ENCODE measurements around the gene CERS6.
"Not testable (repeated sequence)": the region's sequence is repeated elsewhere in the genome, so short reads cannot be mapped to it uniquely, and the experiment has no call there.

CERS6 gene

DNA sequence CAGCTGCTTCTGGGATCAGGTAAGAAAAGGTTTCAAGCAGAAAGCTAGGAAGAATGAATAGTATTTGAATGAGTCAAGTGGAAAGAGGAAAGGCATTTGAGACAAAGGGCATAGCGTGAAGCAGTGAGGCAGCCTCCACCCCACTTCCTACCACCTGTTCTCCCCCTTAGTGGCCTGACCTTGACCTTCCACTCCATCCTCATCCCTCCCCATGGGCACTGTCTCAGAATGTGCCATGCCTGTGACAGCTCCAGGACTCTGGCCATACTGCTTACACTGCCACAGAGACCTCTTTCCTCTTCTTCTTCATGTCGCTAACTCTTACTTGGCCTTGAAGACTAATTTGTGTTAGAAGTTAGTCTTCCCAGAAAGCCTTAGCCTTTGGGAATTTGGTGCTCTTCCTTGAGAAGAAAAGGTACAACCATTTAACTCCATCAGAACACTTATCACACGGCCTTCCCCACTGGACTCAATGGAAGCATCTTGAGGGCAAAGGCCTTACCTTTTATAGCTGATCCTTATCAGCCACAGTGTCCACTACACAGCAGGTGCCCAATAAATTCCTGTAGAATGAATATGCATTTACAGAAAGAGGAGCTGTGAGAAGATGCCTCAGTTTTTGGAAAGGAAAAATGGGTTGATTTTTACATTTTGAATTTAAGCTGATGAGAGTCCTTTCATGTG is 331.2 kb downstream of the CERS6 start:
- no peak for DNase-seq

DNA sequence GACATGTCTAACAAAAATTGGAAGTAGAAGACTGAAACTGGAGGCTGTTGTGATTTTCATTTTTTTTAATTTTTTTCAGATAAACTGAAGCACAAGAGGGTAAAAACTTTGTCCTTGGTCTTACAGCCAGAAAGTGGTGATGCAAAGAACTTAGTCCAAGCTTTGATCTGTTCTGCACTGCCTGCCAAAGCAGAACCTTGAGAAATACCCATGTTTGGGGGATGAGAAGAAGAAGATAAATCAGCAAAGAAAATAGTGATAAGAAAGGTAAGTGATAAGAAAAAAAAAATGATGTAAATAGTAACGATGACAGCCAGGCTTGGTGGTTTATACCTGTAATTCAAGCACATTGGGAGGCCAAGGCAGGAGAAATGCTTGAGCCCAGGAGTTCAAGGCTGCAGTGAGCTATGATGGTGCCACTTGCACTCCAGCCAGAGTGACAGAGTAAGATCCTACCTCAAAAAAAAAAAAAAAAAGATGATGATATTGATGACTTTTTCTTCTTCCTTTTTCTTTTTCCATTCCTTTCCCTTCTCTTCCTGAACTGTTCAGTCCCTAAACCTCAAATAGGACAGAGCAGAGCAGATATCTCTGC is 331.8 kb downstream of the CERS6 start:
- no peak for DNase-seq

DNA sequence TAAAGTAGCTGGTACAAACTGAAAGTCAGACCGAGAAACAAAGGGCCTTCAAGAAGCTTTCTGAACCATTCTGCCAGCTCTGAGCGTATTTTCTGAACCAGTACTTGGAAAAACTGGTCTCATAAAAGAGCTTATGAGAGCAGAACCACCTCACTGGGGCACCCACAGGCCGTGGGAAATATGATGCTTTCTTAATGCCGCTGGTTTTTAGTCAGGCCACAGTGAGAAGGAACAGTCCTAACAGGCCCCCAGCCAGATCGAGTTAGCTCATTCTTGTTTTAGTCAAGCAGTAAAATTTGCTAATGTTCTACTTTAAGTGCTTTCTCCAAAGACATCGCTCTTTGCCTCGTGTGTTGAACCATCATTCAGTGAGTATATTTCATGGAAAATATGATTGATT is 333.7 kb downstream of the CERS6 start:
- DNase-seq, result no peak

DNA sequence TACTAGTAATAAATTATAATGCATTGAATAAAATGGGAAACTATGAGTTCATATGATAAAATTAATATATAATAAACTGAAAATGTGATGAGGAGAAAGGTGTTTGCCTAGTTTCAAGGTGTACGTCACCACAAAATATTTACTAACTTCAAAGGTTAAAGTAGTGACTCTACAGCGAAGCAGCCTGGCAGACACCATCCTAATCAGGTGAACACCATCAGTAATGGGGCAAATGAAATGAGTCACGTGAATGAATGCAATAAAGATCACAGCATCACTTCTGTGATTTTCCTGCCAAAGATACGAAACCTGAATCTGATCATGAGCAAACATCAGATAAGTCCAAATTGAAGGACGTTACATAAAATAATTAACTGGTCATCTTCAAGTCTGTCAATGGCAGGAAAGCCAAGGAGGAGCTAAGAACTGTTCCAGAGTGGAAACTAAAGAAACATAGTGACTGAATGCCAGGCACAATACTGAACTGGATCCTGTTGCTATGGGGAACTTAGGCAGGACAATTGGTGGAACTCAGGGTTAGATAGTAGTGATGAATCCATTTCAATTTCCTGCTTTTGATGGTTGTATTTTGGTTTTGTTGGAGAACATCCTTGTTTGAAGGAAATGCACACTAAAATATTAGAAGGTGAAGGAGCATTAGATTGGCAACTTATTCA is 334.3 kb downstream of the CERS6 start:
- no peak for DNase-seq

GRCh38 chr2:168791140-168791539 is 335.1 kb downstream of the CERS6 start:
- not testable (repeated sequence) for DNase-seq

GRCh38 chr2:168793596-168793995 is 337.5 kb downstream of the CERS6 start:
- no peak for DNase-seq

- no peak for DNase-seq
These were observed 338.9 kb downstream of the CERS6 start for GRCh38 chr2:168794968-168795367.

DNA sequence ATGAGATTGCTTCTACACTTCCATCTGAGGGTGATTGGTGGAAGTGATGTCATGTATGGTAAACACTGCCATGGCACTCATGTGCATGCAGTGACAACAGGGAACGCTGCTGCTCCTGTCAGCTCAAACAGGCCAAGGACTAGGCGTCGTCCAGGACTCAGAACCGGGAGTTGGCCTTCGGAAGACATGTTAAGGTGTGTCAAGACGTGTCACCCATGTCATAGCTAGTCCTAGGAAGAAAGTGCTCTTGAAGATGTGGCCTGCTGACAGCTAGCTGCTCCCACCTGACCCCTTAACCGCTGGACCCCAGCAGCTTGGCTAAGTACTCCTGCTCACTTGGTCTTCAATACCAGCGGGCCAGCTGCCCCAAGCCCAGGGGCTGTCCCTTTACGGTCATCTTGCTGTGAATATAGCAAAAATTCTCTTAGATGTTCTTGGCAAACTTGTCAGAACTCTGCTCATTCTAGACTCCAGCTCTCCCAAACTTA is 340.1 kb downstream of the CERS6 start:
- DNase-seq, result no peak

DNA sequence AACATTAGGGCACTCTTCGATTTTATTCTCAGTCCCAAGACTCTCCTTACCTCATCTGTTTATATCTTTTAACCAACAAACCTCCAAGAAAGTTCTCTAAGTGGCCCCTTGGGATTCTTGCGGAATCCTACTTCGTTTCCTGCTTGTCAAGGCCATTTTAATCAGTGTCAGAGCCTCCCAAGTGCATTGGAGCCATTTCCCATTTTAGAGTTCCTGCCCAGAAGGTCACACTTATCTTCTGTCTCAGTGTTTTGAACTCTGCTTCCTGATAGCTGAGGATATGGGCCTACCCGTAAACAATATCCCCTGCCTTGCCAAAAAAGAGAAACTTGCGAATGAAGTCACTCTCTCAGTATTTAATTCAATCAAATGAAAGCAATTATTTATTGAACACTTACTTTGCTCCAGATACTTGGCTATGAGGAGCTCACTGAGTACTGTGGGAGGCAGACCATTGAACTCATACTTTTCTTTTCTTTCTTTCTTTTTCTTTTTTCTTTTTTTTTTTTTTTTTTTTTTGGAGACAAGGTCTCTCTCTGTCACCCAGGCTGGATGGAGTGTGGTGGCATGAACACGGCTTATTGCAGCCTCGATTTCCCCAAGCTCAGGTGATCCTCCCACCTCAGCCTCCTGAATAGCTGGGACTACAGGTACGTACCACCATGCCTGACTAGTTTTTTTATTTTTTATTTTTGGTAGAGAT is 340.7 kb downstream of the CERS6 start:
- no peak for DNase-seq

DNA sequence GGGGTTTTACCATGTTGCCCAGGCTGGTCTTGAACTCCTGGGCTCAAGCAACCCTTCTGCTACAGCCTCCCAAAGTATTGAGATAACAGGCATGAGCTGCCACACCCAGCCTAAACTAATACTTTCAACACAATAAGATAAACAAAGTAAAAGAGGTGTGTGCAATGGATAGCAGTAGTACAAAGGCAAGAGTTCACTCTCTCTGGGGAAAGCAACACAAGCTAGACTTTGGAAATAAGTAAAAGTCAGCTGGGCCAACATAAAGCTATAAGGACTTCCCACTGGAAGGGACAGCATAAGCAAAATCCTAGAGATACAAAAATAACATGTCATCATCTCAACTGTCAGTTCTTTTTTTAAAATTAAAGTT is 341.2 kb downstream of the CERS6 start:
- no peak for DNase-seq

GRCh38 chr2:168798076-168798887 is 342.2 kb downstream of the CERS6 start:
- no peak for DNase-seq

DNA sequence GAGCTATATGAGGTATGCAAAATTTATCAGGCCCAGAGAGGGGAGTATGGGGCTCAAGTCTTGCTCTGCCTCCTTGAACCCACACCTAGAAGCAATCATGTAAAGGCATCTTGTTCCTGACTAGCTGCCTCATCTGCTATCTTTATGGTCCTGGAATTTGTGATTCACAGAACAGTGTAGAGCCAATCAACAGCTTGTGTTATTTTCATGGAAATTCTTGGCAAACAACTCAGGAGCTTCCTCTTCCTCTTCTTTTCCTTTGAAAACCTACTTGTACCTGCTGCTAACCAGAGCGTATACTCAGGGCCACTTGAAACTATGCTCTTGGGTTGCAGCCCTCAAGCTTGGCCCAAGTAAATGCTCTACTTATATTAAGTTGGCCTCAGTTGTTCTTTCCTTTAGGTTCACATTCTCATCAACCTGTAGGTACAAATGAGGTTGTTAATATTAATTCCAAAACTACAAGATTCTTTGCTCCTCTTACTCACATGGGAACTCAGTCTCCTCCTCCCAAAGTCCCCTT is 342.9 kb downstream of the CERS6 start:
- DNase-seq, result no peak

- DNase-seq, result no peak
These were observed 345.4 kb downstream of the CERS6 start for GRCh38 chr2:168801471-168801870.

DNA sequence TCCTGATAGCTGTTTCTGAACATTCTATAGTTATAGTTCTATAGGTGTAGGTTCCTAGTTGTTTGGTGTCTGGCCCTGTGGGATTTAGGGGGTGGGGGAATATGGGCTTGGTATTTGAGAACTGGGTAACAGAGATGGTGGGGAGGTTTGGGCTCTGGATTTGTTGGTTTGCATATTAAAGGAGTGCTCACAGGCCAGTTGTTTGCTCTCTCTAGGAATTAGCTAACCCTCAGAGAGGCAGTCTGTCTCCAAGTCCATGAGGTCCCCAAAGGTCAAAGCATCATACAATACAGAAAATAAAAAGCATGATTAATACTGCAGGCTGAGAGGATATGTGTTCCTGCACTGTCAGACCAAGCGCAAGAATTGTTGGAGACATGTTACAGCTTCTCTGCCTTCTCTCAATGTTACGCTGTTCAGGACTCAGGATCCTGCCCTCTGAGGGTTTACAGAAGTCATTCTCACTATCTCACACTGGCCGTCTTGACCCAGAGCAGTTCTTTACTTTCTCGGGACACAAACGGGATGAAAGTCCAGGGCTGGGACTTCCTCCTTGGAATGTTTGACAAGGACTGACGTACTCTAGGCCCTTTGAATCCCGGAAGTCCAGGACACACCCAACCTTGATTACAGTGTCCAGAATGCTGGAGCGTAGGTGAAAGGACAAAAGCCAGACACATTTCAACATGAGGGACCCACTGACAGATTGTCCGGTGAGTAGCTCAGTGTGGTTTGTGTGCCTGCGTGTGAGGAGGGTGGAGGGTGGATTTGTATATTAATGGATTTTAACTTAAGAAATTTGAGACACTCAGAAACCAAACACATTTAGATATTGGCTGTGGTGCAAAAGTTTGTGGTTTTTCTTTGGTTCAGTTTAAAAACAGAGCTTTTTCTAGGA is 346.1 kb downstream of the CERS6 start, which contains the start of gene NOSTRIN:
Gene NOSTRIN (plus strand): TSS at position 677 of the 898 bp plus-strand sequence. CDS start 10 bp downstream, at position 687.
- no peak for DNase-seq

DNA sequence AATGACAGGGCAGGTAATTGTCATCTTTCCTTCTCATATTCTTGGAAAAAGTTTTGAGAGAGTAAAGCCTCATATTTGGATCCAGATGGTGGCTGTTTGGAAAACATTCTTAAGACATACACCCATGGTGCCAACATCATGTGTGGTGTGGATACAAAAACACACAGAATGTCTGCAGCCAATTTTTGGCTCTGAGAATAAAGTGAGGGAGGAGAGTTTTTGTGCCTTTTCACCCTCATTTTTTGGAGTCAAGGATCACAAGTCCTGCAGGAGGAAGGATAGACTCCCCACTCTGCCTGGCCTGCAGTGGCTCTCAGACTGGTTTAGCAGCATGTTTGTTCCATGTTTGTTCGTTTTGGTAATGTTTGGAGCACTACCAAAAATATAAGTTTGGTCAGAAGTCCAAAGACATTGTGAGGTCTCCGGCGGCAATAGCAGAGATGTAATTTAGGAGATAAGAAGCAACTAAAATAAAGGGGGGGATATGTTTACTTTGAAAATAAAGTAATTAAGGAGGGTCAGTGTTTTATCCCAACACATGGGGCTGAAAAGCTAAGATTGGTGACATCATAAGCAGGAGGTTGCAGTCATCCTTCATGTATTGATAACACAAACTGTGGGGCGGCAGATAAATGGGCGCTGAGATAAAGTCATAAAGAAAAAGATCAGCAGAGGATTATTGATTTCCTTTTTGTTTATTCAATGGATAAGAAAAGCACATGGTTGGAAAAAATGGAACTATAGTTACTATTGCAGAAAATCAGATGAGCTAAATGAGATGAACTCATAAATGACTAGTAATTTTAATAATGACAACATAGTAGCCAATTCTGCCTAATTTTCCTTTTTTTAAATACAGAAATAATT is 347.0 kb downstream of the CERS6 start:
- DNase-seq, result no peak

DNA sequence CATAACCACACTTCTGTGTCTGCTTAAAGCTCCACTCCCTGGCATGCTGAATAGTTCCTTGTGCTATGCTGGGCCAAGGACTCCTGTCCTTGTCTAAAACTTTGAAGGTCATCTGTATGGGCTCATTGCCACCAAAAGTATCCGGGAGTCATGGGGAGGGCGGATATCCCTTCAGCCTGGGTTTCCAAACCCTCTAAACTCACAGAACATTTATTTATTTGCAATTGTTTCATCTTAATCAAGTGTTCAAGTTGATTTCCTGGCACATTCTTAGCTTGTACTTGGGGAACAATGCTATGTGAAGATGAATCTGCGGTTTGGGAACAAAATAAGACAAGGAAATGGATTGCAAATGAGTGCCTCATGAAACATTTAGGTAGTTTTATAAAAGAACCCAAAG is 348.1 kb downstream of the CERS6 start:
- DNase-seq, result no peak

DNA sequence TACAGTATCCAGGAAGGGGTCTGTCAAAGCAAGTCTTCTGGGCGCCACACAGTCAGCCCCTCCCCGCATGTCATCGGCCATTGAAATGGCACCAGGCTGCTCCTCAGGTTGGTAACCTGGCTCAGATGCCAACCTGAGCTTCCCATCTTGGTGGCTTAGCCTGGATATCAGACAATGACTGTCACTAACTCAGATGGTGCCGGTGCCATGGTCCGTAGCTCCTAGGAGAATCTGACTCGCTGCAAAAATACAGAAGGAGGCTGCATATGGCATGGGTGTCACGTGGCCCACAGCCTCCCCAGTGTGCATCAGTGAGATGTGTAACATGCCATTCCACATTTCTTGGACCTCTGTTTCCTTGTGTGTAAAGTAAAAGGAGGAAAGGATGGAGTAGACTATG is 349.5 kb downstream of the CERS6 start:
- DNase-seq, result no peak

DNA sequence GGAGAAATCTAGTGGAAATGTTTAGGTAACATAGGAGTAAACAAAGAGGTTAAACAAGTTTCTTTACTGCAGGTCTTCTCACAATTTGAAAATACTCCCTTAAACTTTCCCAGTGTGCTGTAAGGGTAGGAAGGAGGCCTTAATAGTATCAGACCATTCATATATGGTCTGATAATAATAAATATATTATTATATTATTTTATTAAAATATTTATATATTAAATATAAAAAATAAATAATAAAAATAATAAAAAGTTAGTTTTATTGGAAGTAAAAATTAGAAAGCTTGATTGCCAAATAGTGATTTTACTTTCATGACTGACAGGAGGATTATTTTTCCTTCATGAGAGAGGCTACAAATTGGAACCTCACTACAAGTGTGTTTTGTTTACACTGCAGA is 353.5 kb downstream of the CERS6 start:
- no peak for DNase-seq

GRCh38 chr2:168810235-168810634 is 354.2 kb downstream of the CERS6 start:
- DNase-seq, result no peak

DNA sequence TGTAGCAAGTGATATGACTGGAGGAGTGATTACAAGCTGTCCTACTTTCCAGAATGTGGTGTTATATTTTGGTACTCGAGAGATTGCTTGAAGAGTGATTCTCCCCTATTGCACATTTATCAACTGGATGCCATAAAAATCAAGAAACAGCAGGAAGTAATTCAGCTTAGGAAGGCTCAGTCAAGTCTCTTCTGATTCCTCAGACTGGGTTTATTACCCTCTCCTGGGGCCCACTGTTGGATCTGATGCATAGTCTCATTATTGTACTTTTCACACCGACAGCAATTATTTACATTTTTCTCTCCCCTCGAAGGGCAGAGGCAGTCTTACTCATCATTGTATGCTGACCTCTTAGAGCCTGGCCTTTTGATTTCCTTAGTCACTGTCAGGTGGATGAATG is 355.6 kb downstream of the CERS6 start:
- no peak for DNase-seq
